Activated gamma-delta T cell (primary cell): ENCODE data around the gene MIAT.
"Not testable (repeated sequence)": the region's sequence is repeated elsewhere in the genome, so short reads cannot be mapped to it uniquely, and the experiment has no call there.

Source experiments
- DNase-seq: peaks from one replicate; lab custom pipeline; 2025; lab: John Stamatoyannopoulos, UW
- total RNA-seq, 2 donors: gene quantifications; one replicate each; lab custom pipeline; 2026; lab: John Stamatoyannopoulos, UW

The MIAT gene
- 817 to 1,474 reads per million in 2 donors for total RNA-seq

- DNase-seq = peak; percentile 52
Observed at GRCh38 chr22:26656891-26657851, at the start of gene MIAT. Gene MIAT, plus strand, starts transcription at chr22:26657588.

DNA sequence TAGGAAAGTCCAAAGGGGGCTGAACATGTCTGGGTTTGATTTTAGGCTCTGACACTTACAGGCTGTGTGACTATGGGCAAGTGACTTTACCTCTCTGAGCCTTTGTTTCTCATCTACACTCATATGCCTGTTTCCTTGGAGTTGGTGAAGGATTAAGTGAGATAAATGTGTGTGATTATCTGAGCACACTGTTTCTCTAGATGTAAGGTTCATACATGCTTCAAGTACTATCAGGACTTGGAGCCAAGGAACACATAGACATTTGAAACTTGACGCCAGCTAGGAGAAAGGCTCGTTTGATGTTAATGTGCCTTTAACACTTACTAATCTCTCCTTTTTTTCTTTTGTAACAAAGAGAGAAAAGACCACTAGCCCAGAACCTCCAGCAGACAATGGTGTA lies 49.3 kb upstream of the MIAT start:
- no peak for DNase-seq

- no peak for DNase-seq
Observed at GRCh38 chr22:26609287-26609686, 48.1 kb upstream of the MIAT start.

- no peak for DNase-seq
Observed at GRCh38 chr22:26610072-26610958, 47.1 kb upstream of the MIAT start.

DNA sequence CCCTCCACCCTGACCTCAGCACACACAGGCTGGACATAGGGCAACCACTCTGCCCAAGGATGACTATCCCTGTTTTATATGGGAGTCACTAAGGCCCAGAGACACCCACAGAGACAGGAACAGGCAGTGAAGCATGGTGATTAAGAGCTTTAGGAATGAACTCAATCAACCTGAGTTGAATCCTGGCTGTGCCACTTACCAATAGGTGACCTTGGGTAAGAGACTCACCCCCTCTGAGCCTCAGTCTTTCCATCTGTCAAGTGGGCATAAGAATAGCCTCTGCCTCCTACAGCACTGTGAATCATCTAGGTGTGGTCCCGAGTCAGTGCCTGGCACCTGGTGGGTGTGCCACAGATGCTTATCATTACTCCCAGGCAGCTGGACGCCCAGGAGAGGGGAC lies 46.4 kb upstream of the MIAT start:
- DNase-seq = no peak

GRCh38 chr22:26612652-26613051 lies 44.7 kb upstream of the MIAT start:
- no peak for DNase-seq

GRCh38 chr22:26613753-26614152 lies 43.6 kb upstream of the MIAT start:
- not testable (repeated sequence) for DNase-seq

- no peak for DNase-seq
Observed at GRCh38 chr22:26614322-26614721, 43.1 kb upstream of the MIAT start.

- DNase-seq = no peak
Observed at GRCh38 chr22:26615149-26615548, 42.2 kb upstream of the MIAT start.

DNA sequence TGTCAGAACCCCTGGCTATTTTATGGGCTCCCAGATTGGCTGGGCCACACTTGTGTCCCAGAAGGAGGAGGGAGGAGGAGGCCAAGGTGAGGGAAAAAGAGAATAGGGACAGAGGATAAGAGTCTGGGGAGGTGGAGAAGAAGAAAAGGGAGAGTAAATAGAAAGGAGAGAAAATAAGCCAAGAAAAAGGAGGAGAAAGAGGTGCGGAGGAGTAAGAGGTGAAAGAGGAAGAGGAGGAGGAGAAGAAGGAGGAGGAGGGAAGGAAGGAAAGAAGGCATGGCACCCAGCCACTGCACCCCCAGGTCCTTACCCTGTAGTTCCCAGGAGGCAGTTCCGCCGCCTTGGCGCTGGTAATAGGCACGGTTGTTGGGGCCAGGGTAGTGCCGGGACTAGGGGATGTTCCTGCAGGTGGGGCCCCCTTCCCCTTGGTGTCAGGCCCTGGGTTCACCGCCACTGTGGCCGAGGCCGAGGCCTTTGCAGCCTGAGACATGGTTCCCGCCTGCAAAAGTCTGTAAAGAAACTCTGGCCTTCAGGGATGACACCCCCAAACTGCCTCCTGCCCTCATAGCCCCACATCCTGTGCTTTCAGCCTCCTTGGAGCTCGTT lies 41.5 kb upstream of the MIAT start:
- DNase-seq = no peak

- DNase-seq = no peak
Observed at GRCh38 chr22:26616650-26617049, 40.7 kb upstream of the MIAT start.

- no peak for DNase-seq
Observed at GRCh38 chr22:26617271-26618199, 39.9 kb upstream of the MIAT start, which contains the start of gene CRYBB1. Gene CRYBB1, minus strand, starts transcription at chr22:26618027. Its CDS starts 1,708 bp downstream, at chr22:26616319.

DNA sequence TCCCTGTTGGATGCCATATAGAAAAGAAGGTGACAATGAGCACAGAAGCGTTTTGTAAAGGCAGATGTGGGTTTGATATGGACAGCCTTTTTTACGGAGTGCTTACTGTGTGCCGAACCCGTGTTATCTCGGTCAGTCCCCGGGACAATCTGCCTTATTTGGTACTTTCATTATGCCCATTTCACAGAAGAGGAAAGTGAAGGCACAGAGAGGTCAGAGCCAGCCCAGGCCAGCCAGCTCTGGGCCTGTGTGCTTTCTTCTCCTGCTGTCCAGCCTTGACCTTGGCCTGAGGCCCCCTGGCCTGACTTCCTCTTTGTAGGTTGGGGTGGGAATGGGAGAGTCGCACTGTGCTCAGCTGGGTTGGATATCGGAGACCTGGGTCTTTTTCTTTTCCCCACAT lies 38.9 kb upstream of the MIAT start:
- no peak for DNase-seq

GRCh38 chr22:26619510-26619909 lies 37.9 kb upstream of the MIAT start:
- DNase-seq = no peak

GRCh38 chr22:26620197-26620596 lies 37.2 kb upstream of the MIAT start:
- no peak for DNase-seq

- no peak for DNase-seq
Observed at GRCh38 chr22:26621663-26622062, 35.7 kb upstream of the MIAT start, which contains the start of gene CRYBA4. Gene CRYBA4, plus strand, starts transcription at chr22:26621963. Its CDS starts 634 bp downstream, at chr22:26622597.

DNA sequence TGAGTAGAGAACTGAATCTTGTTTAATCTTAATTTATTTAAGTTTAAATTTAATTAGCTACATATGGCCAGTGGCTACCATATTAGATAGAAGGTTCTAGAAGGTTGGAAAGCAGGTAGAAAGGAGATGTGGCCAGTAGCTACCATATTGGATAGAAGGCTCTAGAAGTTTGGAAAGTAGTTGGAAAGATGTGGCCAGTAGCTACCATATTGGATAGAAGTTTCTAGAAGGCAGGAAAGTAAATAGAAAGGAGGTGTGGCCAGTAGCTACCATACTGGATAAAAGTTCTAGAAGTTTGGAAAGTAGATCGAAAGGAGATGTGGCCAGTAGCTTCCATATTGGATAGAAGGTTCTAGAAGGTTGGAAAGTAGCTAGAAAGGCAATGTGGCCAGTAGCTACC lies 33.4 kb upstream of the MIAT start:
- DNase-seq = no peak

DNA sequence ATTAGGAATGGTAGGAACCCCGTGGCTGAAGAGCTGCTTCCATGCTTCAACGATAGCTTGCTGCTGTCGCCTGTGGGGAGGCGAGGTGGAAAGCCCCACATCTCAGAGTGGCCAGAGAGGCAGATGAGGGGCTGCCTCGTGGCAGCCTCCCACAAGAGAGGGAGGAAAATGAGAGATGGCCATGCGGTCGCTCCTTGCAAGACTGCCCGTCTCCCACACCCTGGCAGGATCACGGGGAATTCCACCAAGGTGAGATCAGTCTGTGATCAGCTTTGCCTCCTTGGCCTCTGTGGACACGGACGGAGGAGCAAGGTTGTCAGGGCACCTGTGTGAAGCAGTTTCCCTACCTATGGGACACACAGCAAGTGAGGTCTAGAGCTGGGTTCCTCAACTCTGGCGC lies 32.6 kb upstream of the MIAT start:
- no peak for DNase-seq

- DNase-seq = no peak
Observed at GRCh38 chr22:26629988-26630761, 27.2 kb upstream of the MIAT start.

- no peak for DNase-seq
Observed at GRCh38 chr22:26631282-26631681, 26.1 kb upstream of the MIAT start.
